K562 (cell line): ENCODE data around the gene MALSU1. TPM values are rescaled to one million over a fixed set of nuclear protein-coding genes. Genes with fewer than 3 reads are reported as not detected.

ENCODE experiments used
- C11orf30 ChIP-seq: fragments of 450-650 bp; IDR thresholded peaks from 2 replicates; pipeline ENCODE4 v1.6.1; 2016; ENCODE audit warnings: low read depth, mild to moderate bottlenecking
- PPARD ChIP-seq: fragments of 250-450 bp; sonication (Bioruptor Pico); IDR thresholded peaks from 2 replicates; pipeline ENCODE4 v1.8.0; 2022; ENCODE audit warnings: inconsistent platforms, mild to moderate bottlenecking, moderate library complexity
- STAT5A ChIP-seq: IDR thresholded peaks from 2 replicates; pipeline ENCODE4 v1.6.1; 2012; ENCODE audit warnings: low read length, inconsistent platforms, borderline replicate concordance
- XRCC3 ChIP-seq: fragments of 450-650 bp; IDR thresholded peaks from 2 replicates; pipeline ENCODE4 v1.6.1; 2017; ENCODE audit warnings: mild to moderate bottlenecking, moderate library complexity
- ZNF133 ChIP-seq: fragments of 250-450 bp; sonication (Bioruptor Pico); IDR thresholded peaks from 2 replicates; pipeline ENCODE4 v1.4.0; 2020; ENCODE audit warnings: mild to moderate bottlenecking
- ZNF282 ChIP-seq: sonication (generic); formaldehyde crosslinking; IDR thresholded peaks from 2 replicates; pipeline ENCODE4 v1.8.1; 2023; ENCODE audit warnings: missing genetic modification reagents
- polyA plus RNA-seq, 8 experiments: library from polyadenylated mRNA; depleted of rRNA in 4 of 8; stranded (reverse) in 5 of 8; unstranded in 3 of 8; fragments of >200 nt; fragmentation: Nextera tagmentation in 2 of 8; fragmentation: Illumina TruSeq in 1 of 8; extraction: Ambion mirVana in 2 of 8; extraction: Trizol in 1 of 8; gene quantifications; 2 replicates each; pipeline versions ENCODE4 v1.2.1 to v1.2.3, GENCODE V29; 2011 to 2014; ENCODE audit warnings: inconsistent platforms in 1 of 8, missing spikeins in 1 of 8
- total RNA-seq, 7 experiments: library from RNA; depleted of rRNA in 6 of 7; stranded (reverse); fragments of >200 nt in 6 of 7; fragmentation: Illumina TruSeq in 2 of 7; extraction: Trizol in 2 of 7; gene quantifications; 2 replicates each; pipeline versions ENCODE4 v1.2.1 to v1.2.3, GENCODE V29; 2011 to 2021; ENCODE audit warnings: low replicate concordance in 1 of 7
- TF ChIP-seq, protein P1 (sequence below): IDR thresholded peaks from 3 replicates; pipeline ENCODE4 v1.6.1; 2011; ENCODE audit warnings: borderline replicate concordance, mild to moderate bottlenecking, moderate library complexity; ENCODE audit not compliant: insufficient read length; ENCODE audit errors: extremely low read depth
- TF ChIP-seq, protein P2 (sequence below): fragments of 250-450 bp; sonication (Bioruptor Pico); IDR thresholded peaks from 2 replicates; pipeline ENCODE4 v1.5.0; 2021; ENCODE audit warnings: mild to moderate bottlenecking, borderline replicate concordance
- TF ChIP-seq, protein P3 (sequence below): fragments of 150-350 bp; conservative IDR thresholded peaks from 2 replicates; pipeline ENCODE4 v1.6.1; 2014; ENCODE audit warnings: low read length
- TF ChIP-seq, protein P4 (sequence below): sonication (generic); formaldehyde crosslinking; IDR thresholded peaks from 2 replicates; pipeline ENCODE4 v1.8.1; 2023; ENCODE audit warnings: mild to moderate bottlenecking, missing genetic modification reagents, moderate library complexity
- TF ChIP-seq, protein P5 (sequence below): sonication (generic); formaldehyde crosslinking; IDR thresholded peaks from 2 replicates; pipeline ENCODE4 v1.8.0; 2022; ENCODE audit warnings: missing genetic modification reagents, mild to moderate bottlenecking, borderline replicate concordance

Gene MALSU1
- total and polyA plus RNA-seq, 9 of the 15 experiments (the other 6 are each of a cell fraction or from before 2014, with no cell fraction given): 12.3 to 308 (median 81.2) TPM

DNA sequence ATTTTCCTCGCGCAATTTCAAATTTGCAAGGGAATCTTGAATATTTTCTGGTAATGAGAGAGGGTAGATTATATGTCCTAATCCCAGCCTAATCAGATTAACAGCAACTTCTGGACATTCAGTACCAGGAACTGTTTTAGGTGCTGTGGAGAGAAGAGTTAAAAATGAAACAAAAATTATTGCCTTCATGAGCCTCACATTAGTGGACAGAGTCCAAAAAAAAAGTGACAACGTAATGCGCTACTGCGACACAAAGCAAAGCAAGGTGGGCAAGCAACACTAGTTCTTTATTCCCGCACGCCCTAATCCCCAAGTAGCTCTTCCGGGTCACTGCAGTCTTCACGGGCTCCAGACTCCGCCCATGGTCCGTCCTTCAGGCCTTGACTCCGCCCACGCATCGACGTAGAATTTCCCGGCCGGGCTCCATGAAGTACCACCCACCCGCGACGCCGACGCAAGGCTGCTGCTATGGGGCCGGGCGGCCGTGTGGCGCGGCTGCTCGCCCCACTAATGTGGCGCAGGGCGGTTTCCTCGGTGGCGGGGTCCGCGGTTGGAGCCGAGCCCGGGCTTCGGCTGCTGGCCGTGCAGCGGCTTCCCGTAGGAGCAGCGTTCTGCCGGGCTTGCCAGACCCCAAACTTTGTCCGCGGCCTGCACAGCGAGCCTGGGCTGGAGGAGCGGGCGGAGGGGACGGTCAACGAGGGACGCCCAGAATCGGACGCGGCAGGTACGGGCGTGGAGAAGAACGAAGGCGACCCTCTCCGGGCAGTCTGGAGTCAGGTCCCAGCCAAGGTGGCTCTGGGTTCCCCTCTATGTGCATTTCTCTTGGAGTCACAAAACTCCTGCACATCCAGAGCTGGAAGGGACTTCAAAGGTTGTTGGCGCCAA is at the start of gene MALSU1 (continued):
- TF ChIP-seq, protein P1, sequence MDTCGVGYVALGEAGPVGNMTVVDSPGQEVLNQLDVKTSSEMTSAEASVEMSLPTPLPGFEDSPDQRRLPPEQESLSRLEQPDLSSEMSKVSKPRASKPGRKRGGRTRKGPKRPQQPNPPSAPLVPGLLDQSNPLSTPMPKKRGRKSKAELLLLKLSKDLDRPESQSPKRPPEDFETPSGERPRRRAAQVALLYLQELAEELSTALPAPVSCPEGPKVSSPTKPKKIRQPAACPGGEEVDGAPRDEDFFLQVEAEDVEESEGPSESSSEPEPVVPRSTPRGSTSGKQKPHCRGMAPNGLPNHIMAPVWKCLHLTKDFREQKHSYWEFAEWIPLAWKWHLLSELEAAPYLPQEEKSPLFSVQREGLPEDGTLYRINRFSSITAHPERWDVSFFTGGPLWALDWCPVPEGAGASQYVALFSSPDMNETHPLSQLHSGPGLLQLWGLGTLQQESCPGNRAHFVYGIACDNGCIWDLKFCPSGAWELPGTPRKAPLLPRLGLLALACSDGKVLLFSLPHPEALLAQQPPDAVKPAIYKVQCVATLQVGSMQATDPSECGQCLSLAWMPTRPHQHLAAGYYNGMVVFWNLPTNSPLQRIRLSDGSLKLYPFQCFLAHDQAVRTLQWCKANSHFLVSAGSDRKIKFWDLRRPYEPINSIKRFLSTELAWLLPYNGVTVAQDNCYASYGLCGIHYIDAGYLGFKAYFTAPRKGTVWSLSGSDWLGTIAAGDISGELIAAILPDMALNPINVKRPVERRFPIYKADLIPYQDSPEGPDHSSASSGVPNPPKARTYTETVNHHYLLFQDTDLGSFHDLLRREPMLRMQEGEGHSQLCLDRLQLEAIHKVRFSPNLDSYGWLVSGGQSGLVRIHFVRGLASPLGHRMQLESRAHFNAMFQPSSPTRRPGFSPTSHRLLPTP: no peak
- TF ChIP-seq STAT5A: no peak
- TF ChIP-seq ZNF282: peak; percentile 51; the same call in 1 of the 2 replicates
- TF ChIP-seq, protein P2, sequence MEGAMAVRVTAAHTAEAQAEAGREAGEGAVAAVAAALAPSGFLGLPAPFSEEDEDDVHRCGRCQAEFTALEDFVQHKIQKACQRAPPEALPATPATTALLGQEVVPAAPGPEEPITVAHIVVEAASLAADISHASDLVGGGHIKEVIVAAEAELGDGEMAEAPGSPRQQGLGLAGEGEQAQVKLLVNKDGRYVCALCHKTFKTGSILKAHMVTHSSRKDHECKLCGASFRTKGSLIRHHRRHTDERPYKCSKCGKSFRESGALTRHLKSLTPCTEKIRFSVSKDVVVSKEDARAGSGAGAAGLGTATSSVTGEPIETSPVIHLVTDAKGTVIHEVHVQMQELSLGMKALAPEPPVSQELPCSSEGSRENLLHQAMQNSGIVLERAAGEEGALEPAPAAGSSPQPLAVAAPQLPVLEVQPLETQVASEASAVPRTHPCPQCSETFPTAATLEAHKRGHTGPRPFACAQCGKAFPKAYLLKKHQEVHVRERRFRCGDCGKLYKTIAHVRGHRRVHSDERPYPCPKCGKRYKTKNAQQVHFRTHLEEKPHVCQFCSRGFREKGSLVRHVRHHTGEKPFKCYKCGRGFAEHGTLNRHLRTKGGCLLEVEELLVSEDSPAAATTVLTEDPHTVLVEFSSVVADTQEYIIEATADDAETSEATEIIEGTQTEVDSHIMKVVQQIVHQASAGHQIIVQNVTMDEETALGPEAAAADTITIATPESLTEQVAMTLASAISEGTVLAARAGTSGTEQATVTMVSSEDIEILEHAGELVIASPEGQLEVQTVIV (CRISPR knock-in tag): no peak
- TF ChIP-seq C11orf30: peak; percentile 94
- TF ChIP-seq, protein P3, sequence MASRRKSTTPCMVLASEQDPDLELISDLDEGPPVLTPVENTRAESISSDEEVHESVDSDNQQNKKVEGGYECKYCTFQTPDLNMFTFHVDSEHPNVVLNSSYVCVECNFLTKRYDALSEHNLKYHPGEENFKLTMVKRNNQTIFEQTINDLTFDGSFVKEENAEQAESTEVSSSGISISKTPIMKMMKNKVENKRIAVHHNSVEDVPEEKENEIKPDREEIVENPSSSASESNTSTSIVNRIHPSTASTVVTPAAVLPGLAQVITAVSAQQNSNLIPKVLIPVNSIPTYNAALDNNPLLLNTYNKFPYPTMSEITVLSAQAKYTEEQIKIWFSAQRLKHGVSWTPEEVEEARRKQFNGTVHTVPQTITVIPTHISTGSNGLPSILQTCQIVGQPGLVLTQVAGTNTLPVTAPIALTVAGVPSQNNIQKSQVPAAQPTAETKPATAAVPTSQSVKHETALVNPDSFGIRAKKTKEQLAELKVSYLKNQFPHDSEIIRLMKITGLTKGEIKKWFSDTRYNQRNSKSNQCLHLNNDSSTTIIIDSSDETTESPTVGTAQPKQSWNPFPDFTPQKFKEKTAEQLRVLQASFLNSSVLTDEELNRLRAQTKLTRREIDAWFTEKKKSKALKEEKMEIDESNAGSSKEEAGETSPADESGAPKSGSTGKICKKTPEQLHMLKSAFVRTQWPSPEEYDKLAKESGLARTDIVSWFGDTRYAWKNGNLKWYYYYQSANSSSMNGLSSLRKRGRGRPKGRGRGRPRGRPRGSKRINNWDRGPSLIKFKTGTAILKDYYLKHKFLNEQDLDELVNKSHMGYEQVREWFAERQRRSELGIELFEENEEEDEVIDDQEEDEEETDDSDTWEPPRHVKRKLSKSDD: no peak
- no peak for TF ChIP-seq XRCC3
- TF ChIP-seq PPARD (CRISPR knock-in tag): no peak
- TF ChIP-seq, protein P4, sequence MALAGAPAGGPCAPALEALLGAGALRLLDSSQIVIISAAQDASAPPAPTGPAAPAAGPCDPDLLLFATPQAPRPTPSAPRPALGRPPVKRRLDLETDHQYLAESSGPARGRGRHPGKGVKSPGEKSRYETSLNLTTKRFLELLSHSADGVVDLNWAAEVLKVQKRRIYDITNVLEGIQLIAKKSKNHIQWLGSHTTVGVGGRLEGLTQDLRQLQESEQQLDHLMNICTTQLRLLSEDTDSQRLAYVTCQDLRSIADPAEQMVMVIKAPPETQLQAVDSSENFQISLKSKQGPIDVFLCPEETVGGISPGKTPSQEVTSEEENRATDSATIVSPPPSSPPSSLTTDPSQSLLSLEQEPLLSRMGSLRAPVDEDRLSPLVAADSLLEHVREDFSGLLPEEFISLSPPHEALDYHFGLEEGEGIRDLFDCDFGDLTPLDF (CRISPR knock-in tag): no peak; the same call in none of the 2 replicates
- TF ChIP-seq, protein P5, sequence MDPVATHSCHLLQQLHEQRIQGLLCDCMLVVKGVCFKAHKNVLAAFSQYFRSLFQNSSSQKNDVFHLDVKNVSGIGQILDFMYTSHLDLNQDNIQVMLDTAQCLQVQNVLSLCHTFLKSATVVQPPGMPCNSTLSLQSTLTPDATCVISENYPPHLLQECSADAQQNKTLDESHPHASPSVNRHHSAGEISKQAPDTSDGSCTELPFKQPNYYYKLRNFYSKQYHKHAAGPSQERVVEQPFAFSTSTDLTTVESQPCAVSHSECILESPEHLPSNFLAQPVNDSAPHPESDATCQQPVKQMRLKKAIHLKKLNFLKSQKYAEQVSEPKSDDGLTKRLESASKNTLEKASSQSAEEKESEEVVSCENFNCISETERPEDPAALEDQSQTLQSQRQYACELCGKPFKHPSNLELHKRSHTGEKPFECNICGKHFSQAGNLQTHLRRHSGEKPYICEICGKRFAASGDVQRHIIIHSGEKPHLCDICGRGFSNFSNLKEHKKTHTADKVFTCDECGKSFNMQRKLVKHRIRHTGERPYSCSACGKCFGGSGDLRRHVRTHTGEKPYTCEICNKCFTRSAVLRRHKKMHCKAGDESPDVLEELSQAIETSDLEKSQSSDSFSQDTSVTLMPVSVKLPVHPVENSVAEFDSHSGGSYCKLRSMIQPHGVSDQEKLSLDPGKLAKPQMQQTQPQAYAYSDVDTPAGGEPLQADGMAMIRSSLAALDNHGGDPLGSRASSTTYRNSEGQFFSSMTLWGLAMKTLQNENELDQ (CRISPR knock-in tag): 0 out of 2 replicates have a peak, but pooled peaks have one; percentile 39
- no peak for TF ChIP-seq ZNF133 (CRISPR knock-in tag)
